Astrocyte (in vitro differentiated cells and primary cell): ENCODE results near the gene CEP104. TPM values are rescaled to one million over a fixed set of nuclear protein-coding genes. Genes with fewer than 3 reads are reported as not detected.

ENCODE experiments used
- DNase-seq: peaks from one replicate; pipeline ENCODE4 v3.0.0-alpha.2; 2010; ENCODE audit warnings: low read depth
- FAIRE-seq: peaks from 2 replicates; lab custom pipeline; 2011; peaks lifted over from hg19 to GRCh38; lab: Jason Lieb, UNC
- H2AFZ ChIP-seq: 2 replicates; pipeline ENCODE4 v1.6.0; 2012; ENCODE audit warnings: low read depth, low read length, inconsistent platforms
- H3K27ac ChIP-seq: 2 replicates; pipeline ENCODE4 v1.5.1; 2011; ENCODE audit warnings: low read depth, low read length, inconsistent platforms
- H3K27me3 ChIP-seq: 2 replicates; pipeline ENCODE4 v1.6.0; 2011; ENCODE audit warnings: low read length, inconsistent platforms; ENCODE audit not compliant: insufficient read depth
- H3K36me3 ChIP-seq: 2 replicates; pipeline ENCODE4 v1.5.1; 2011; ENCODE audit warnings: low read length, inconsistent platforms; ENCODE audit not compliant: insufficient read depth
- H3K4me1 ChIP-seq: 2 replicates; pipeline ENCODE4 v1.5.1; 2011; ENCODE audit warnings: low read length, inconsistent platforms; ENCODE audit not compliant: insufficient read depth
- H3K4me2 ChIP-seq: 2 replicates; pipeline ENCODE4 v1.6.0; 2012; ENCODE audit warnings: low read length, inconsistent platforms
- H3K4me3 ChIP-seq: 2 replicates; pipeline ENCODE4 v1.5.1; 2011; ENCODE audit warnings: low read depth, mild to moderate bottlenecking, low read length, inconsistent platforms; ENCODE audit not compliant: insufficient read depth
- H3K79me2 ChIP-seq: 2 replicates; pipeline ENCODE4 v1.6.0; 2012; ENCODE audit warnings: mild to moderate bottlenecking, low read length, inconsistent platforms; ENCODE audit not compliant: insufficient read depth
- H3K9ac ChIP-seq: 2 replicates; pipeline ENCODE4 v1.6.0; 2012; ENCODE audit warnings: mild to moderate bottlenecking, low read length, inconsistent platforms
- H3K9me3 ChIP-seq: 2 replicates; pipeline ENCODE4 v1.5.1; 2012; ENCODE audit warnings: low read depth, mild to moderate bottlenecking, low read length, inconsistent platforms; ENCODE audit not compliant: insufficient read depth
- H4K20me1 ChIP-seq: 2 replicates; pipeline ENCODE4 v1.6.0; 2012; ENCODE audit warnings: low read length, inconsistent platforms; ENCODE audit not compliant: insufficient read depth
- H3K27ac Mint-ChIP-seq: one replicate; pipeline ENCODE4 v1.8.0; 2021; ENCODE audit warnings: mild to moderate bottlenecking, mixed read lengths; ENCODE audit not compliant: unreplicated experiment
- H3K27me3 Mint-ChIP-seq: one replicate; pipeline ENCODE4 v1.8.0; 2021; ENCODE audit warnings: low read depth, mixed read lengths; ENCODE audit not compliant: unreplicated experiment
- H3K36me3 Mint-ChIP-seq: one replicate; pipeline ENCODE4 v1.8.0; 2021; ENCODE audit warnings: low read depth, mixed read lengths; ENCODE audit not compliant: unreplicated experiment
- H3K4me1 Mint-ChIP-seq: one replicate; pipeline ENCODE4 v1.8.0; 2021; ENCODE audit warnings: low read depth, mixed read lengths; ENCODE audit not compliant: unreplicated experiment
- H3K4me3 Mint-ChIP-seq: one replicate; pipeline ENCODE4 v1.8.0; 2021; ENCODE audit warnings: mild to moderate bottlenecking, moderate library complexity, mixed read lengths; ENCODE audit not compliant: unreplicated experiment
- H3K9me3 Mint-ChIP-seq: one replicate; pipeline ENCODE4 v1.8.0; 2021; ENCODE audit warnings: mild to moderate bottlenecking, mixed read lengths; ENCODE audit not compliant: unreplicated experiment
- CTCF ChIP-seq: IDR thresholded peaks from 2 replicates; pipeline ENCODE4 v1.5.1; 2011; ENCODE audit warnings: low read depth, mild to moderate bottlenecking, inconsistent platforms, low read length, moderate library complexity; ENCODE audit not compliant: insufficient read depth
- EZH2 ChIP-seq: IDR thresholded peaks from 2 replicates; pipeline ENCODE4 v1.6.1; 2012; ENCODE audit warnings: mild to moderate bottlenecking, low read length, inconsistent platforms; ENCODE audit not compliant: insufficient read depth
- total RNA-seq: library from RNA; stranded (reverse); gene quantifications from 2 replicates; pipeline ENCODE4 v1.2.1, GENCODE V29; 2021

The CEP104 gene
- total RNA-seq, 1 donor from 2014 or later, result 43.6 TPM

DNA sequence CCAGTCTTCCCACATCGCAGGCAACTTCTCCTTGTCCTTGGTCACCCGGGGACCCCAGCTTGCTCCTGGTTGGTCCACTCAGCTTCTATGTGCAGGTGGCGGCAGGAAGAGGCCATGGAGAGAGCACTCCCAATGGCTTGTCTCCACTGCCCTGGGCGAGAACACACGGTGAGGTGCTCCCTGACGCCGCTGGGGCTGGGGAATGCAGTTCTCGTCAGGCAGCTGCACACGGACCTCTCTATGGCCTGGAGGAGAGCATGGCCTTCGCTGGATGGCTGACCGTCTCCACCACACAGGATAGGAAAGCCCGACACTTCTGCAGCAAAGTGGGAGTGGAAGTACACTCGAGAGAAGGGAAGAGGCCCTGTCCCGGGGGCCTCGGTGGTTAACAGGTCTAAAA, 31.3 kb upstream of the CEP104 start:
- Histone ChIP-seq H3K9ac (no peak overlapping the region), H3K36me3 (peaks cover 27% of the 10 kb centered on the region), H3K4me3 (no peak overlapping the region), H2AFZ (no peak overlapping the region), H3K27ac (no peak overlapping the region), H3K9me3 (no peaks in the 10 kb centered on the region), H3K27me3 (no peaks in the 10 kb centered on the region), H3K4me2 (no peak overlapping the region), H4K20me1 (peaks cover 12% of the 10 kb centered on the region), H3K4me1 (no peaks in the 10 kb centered on the region), H3K79me2 (peaks cover 14% of the 10 kb centered on the region)
- H3K4me3 Mint-ChIP-seq, result no peak overlapping the region
- H3K27ac Mint-ChIP-seq, result no peak overlapping the region
- H3K27me3 Mint-ChIP-seq, result no peaks in the 10 kb centered on the region
- H3K9me3 Mint-ChIP-seq, result no peaks in the 10 kb centered on the region
- FAIRE-seq, result no peak
- DNase-seq, result no peak
- no peaks in the 10 kb centered on the region for H3K4me1 Mint-ChIP-seq
- H3K36me3 Mint-ChIP-seq, result peaks cover 22% of the 10 kb centered on the region
- TF ChIP-seq CTCF, result no peak
- no peak for TF ChIP-seq EZH2

GRCh38 chr1:3886691-3887090, 29.7 kb upstream of the CEP104 start:
- Histone ChIP-seq H3K4me1 (no peaks in the 10 kb centered on the region), H3K4me3 (no peak overlapping the region), H2AFZ (no peak overlapping the region), H3K27me3 (no peaks in the 10 kb centered on the region), H3K9me3 (no peaks in the 10 kb centered on the region), H3K9ac (no peak overlapping the region), H3K36me3 (peaks cover 27% of the 10 kb centered on the region), H3K4me2 (no peak overlapping the region), H3K79me2 (peaks cover 6% of the 10 kb centered on the region), H3K27ac (no peak overlapping the region), H4K20me1 (peaks cover 4% of the 10 kb centered on the region)
- no peak for TF ChIP-seq CTCF
- TF ChIP-seq EZH2, result no peak
- Mint-ChIP-seq H3K4me3 (no peak overlapping the region), H3K27me3 (no peaks in the 10 kb centered on the region), H3K27ac (no peak overlapping the region), H3K4me1 (no peaks in the 10 kb centered on the region), H3K9me3 (no peaks in the 10 kb centered on the region), H3K36me3 (peaks cover 19% of the 10 kb centered on the region)
- FAIRE-seq (no peak), DNase-seq (no peak)

DNA sequence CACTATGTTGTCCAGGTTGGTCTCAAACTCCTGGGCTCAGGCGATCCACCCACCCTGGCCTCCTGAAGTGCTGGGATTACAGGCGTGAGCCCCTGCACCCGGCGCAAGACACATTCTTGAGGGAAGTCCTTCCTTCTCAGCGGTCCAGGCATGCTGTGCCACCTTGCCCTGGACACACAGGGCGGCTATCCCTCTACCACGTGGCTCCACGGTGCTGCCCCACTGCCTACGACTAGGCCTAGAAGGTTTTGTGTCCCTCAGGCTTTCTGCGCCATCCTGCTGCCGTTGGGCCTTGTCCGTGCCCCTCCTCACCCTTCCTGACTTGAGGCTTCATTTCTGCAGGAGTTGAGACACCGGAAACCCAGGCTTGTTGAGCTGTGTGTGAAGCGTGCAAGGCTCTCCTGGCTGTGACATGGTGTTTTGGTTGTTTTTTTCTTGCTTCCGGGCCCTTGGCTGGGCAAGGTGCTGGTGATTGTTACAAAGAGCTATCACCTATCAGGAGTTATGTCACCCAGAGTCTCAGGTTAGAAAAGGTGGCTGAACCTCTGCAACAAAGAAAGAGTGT, 29.2 kb upstream of the CEP104 start:
- Histone ChIP-seq H3K36me3 (peaks cover 27% of the 10 kb centered on the region), H4K20me1 (peaks cover under 1% of the 10 kb centered on the region), H2AFZ (no peak overlapping the region), H3K9ac (no peak overlapping the region), H3K27me3 (no peaks in the 10 kb centered on the region), H3K27ac (no peak overlapping the region), H3K9me3 (no peaks in the 10 kb centered on the region), H3K4me2 (no peak overlapping the region), H3K79me2 (peaks cover 2% of the 10 kb centered on the region), H3K4me1 (no peaks in the 10 kb centered on the region), H3K4me3 (no peak overlapping the region)
- Mint-ChIP-seq H3K9me3 (no peaks in the 10 kb centered on the region), H3K4me1 (no peaks in the 10 kb centered on the region), H3K27me3 (no peaks in the 10 kb centered on the region), H3K27ac (no peak overlapping the region), H3K4me3 (no peak overlapping the region), H3K36me3 (peaks cover 19% of the 10 kb centered on the region)
- no peak for TF ChIP-seq EZH2
- TF ChIP-seq CTCF, result no peak
- FAIRE-seq (no peak), DNase-seq (no peak)
